ENCODE measurements around the gene SPTBN1. TPM values are rescaled to one million over a fixed set of nuclear protein-coding genes. Genes with fewer than 3 reads are reported as not detected.

The SPTBN1 gene
- total and polyA plus RNA-seq, 2 of the 13 experiments (the other 11 are each of a cell fraction or from before 2014, with no cell fraction given) = 123 to 299 TPM

DNA sequence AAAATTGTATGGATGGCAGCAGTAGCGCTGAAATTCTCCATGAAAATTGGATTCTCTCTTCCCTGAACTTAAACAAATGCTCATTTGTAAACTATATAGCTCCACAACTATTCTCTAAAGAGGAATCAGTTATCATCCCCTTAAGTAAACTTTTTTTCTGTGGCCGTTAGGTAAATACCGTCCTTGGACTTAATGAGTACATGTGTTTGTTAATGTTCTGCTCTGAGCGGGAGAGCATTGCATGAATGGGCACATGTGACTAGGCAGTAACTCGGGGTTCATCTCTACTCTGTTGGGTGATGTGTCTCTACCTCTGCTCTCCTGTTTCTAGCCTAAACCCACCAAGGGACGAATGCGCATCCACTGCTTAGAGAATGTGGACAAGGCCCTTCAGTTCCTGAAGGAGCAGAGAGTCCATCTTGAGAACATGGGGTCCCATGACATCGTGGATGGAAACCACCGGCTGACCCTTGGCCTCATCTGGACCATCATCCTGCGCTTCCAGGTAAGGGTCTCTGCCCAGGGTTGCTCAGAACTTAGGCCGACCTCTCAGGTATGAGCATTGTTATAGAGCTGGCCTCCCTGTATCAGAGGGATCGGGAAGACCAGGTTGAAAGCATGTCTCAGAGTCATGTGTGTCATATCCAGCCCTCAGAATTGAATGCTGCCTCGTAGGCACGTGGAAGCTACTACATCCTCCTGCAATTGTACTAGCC lies 155.9 kb downstream of the SPTBN1 start (continued):
- TF ChIP-seq SOX13 (IDR thresholded peaks at IDR 0.05) (no peak), SOX13 (CRISPR knock-in tag; conservative IDR thresholded peaks at IDR 0.05 in 1 of 2, IDR thresholded peaks at IDR 0.05 in 1 of 2) (no peak), IKZF1 (IDR thresholded peaks at IDR 0.05) (no peak), ZNF720 (CRISPR knock-in tag; IDR thresholded peaks at IDR 0.05) (no peak), NPAS2 (CRISPR knock-in tag; IDR thresholded peaks at IDR 0.05; ENCODE audit: borderline replicate concordance) (0 out of 2 replicates have a peak, but pooled peaks have one; percentile 57), ZSCAN31 (CRISPR knock-in tag; IDR thresholded peaks at IDR 0.05; ENCODE audit: low read depth) (no peak), ZNF577 (CRISPR knock-in tag; IDR thresholded peaks at IDR 0.05; ENCODE audit: borderline replicate concordance, low read depth) (no peak), SAP130 (CRISPR knock-in tag; IDR thresholded peaks at IDR 0.05; ENCODE audit: low read depth) (peak; percentile 43), DR1 (CRISPR knock-in tag; IDR thresholded peaks at IDR 0.05) (no peak), PAWR (CRISPR knock-in tag; IDR thresholded peaks at IDR 0.05; ENCODE audit: borderline replicate concordance) (no peak)
- TF ChIP-seq, protein P1, sequence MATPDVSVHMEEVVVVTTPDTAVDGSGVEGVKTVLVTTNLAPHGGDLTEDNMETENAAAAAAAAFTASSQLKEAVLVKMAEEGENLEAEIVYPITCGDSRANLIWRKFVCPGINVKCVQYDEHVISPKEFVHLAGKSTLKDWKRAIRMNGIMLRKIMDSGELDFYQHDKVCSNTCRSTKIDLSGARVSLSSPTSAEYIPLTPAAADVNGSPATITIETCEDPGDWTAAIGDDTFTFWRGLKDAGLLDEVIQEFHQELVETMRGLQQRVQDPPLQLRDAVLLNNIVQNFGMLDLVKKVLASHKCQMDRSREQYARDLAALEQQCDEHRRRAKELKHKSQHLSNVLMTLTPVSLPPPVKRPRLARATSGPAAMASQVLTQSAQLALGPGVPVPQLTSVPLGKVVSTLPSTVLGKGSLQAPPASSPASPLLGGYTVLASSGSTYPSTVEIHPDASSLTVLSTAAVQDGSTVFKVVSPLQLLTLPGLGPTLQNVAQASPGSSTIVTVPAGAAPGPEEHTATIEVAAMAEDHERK (CRISPR knock-in tag; IDR thresholded peaks at IDR 0.05; ENCODE audit: low read depth) = no peak
- TF ChIP-seq, protein P2, sequence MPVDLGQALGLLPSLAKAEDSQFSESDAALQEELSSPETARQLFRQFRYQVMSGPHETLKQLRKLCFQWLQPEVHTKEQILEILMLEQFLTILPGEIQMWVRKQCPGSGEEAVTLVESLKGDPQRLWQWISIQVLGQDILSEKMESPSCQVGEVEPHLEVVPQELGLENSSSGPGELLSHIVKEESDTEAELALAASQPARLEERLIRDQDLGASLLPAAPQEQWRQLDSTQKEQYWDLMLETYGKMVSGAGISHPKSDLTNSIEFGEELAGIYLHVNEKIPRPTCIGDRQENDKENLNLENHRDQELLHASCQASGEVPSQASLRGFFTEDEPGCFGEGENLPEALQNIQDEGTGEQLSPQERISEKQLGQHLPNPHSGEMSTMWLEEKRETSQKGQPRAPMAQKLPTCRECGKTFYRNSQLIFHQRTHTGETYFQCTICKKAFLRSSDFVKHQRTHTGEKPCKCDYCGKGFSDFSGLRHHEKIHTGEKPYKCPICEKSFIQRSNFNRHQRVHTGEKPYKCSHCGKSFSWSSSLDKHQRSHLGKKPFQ (CRISPR knock-in tag; IDR thresholded peaks at IDR 0.05; ENCODE audit: insufficient replicate concordance) = no peak
- TF ChIP-seq, protein P3, sequence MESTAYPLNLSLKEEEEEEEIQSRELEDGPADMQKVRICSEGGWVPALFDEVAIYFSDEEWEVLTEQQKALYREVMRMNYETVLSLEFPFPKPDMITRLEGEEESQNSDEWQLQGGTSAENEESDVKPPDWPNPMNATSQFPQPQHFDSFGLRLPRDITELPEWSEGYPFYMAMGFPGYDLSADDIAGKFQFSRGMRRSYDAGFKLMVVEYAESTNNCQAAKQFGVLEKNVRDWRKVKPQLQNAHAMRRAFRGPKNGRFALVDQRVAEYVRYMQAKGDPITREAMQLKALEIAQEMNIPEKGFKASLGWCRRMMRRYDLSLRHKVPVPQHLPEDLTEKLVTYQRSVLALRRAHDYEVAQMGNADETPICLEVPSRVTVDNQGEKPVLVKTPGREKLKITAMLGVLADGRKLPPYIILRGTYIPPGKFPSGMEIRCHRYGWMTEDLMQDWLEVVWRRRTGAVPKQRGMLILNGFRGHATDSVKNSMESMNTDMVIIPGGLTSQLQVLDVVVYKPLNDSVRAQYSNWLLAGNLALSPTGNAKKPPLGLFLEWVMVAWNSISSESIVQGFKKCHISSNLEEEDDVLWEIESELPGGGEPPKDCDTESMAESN (CRISPR knock-in tag; conservative IDR thresholded peaks at IDR 0.05) = 0 out of 2 replicates have a peak, but pooled peaks have one; percentile 31
- TF ChIP-seq, protein P4, sequence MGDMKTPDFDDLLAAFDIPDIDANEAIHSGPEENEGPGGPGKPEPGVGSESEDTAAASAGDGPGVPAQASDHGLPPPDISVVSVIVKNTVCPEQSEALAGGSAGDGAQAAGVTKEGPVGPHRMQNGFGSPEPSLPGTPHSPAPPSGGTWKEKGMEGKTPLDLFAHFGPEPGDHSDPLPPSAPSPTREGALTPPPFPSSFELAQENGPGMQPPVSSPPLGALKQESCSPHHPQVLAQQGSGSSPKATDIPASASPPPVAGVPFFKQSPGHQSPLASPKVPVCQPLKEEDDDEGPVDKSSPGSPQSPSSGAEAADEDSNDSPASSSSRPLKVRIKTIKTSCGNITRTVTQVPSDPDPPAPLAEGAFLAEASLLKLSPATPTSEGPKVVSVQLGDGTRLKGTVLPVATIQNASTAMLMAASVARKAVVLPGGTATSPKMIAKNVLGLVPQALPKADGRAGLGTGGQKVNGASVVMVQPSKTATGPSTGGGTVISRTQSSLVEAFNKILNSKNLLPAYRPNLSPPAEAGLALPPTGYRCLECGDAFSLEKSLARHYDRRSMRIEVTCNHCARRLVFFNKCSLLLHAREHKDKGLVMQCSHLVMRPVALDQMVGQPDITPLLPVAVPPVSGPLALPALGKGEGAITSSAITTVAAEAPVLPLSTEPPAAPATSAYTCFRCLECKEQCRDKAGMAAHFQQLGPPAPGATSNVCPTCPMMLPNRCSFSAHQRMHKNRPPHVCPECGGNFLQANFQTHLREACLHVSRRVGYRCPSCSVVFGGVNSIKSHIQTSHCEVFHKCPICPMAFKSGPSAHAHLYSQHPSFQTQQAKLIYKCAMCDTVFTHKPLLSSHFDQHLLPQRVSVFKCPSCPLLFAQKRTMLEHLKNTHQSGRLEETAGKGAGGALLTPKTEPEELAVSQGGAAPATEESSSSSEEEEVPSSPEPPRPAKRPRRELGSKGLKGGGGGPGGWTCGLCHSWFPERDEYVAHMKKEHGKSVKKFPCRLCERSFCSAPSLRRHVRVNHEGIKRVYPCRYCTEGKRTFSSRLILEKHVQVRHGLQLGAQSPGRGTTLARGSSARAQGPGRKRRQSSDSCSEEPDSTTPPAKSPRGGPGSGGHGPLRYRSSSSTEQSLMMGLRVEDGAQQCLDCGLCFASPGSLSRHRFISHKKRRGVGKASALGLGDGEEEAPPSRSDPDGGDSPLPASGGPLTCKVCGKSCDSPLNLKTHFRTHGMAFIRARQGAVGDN (CRISPR knock-in tag; IDR thresholded peaks at IDR 0.05) = peak; percentile 58
- TF ChIP-seq, protein P5, sequence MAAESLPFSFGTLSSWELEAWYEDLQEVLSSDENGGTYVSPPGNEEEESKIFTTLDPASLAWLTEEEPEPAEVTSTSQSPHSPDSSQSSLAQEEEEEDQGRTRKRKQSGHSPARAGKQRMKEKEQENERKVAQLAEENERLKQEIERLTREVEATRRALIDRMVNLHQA (CRISPR knock-in tag; IDR thresholded peaks at IDR 0.05) = no peak
- TF ChIP-seq, protein P6, sequence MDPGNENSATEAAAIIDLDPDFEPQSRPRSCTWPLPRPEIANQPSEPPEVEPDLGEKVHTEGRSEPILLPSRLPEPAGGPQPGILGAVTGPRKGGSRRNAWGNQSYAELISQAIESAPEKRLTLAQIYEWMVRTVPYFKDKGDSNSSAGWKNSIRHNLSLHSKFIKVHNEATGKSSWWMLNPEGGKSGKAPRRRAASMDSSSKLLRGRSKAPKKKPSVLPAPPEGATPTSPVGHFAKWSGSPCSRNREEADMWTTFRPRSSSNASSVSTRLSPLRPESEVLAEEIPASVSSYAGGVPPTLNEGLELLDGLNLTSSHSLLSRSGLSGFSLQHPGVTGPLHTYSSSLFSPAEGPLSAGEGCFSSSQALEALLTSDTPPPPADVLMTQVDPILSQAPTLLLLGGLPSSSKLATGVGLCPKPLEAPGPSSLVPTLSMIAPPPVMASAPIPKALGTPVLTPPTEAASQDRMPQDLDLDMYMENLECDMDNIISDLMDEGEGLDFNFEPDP (CRISPR knock-in tag; conservative IDR thresholded peaks at IDR 0.05) = 0 out of 2 replicates have a peak, but pooled peaks have one; percentile 41
- TF ChIP-seq, protein P7, sequence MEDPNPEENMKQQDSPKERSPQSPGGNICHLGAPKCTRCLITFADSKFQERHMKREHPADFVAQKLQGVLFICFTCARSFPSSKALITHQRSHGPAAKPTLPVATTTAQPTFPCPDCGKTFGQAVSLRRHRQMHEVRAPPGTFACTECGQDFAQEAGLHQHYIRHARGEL (CRISPR knock-in tag; IDR thresholded peaks at IDR 0.05) = no peak
